ENCODE measurements around the gene STAT5B. TPM values are rescaled to one million over a fixed set of nuclear protein-coding genes. Genes with fewer than 3 reads are reported as not detected.

Gene STAT5B
- total and polyA plus RNA-seq, 2 of the 13 experiments (the other 11 are each of a cell fraction or from before 2014, with no cell fraction given): 21.0 to 42.8 TPM

DNA sequence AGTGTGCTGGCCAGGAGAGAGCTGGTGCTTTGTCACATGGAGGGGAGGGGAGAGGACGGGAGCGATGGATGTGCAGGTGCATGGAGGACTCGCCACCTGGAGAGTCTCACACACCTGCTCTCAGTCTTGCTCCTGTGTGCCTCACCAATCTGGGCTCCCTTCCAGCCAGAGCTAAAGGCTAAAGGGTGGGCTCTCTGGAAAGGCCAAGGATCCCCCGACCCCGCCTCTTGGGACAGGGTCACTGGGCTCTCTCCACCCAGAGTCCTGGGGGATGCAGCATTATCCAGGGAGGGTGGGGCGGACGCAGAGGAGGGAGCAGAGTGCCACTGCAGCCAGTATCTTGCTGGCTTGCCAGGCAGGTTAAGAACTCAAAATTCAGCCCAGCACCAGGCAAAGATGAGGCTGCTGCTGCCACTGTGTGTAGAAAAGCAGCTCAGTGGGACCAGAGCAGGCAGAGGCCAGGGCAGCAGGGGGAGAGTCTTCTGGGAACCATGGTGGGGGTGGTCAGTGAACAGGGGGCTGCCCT lies 5.4 kb upstream of the STAT5B start:
- Histone ChIP-seq H3K27ac (ENCODE audit: extremely low read length, insufficient read depth, low read length) (no peak overlapping the region), H2AFZ (ENCODE audit: low read length) (no peak overlapping the region), H3K79me2 (ENCODE audit: insufficient read depth, low read length) (no peaks in the 10 kb centered on the region), H3K4me3 (replicated peaks in 1 of 3; ENCODE audit: insufficient read depth in 1 of 3, low read depth in 2 of 3, low read length in 3 of 3) (no peak overlapping the region), H3K9ac (ENCODE audit: insufficient read depth, low read depth, low read length) (no peak overlapping the region), H3K27me3 (ENCODE audit: control insufficient read depth in 1 of 2, insufficient read depth in 2 of 2, low read length in 2 of 2) (peaks cover 0 to 23% of the 10 kb centered on the region in 2 experiments; a peak in 3 of 5 replicates), H3K4me1 (ENCODE audit: insufficient read depth, low read length) (peaks cover 55% of the 10 kb centered on the region), H3K4me2 (ENCODE audit: low read depth, low read length) (no peak overlapping the region), H3K9me3 (ENCODE audit: low read length) (no peaks in the 10 kb centered on the region), H3K36me3 (replicated peaks in 1 of 2; ENCODE audit: control insufficient read depth in 1 of 2, insufficient read depth in 2 of 2, low read length in 2 of 2) (no peaks in the 10 kb centered on the region), H4K20me1 (ENCODE audit: insufficient read depth, low read length) (no peaks in the 10 kb centered on the region)
- FAIRE-seq (no peak), ATAC-seq (no peak), DNase-seq (ENCODE audit: low spot score) (no peak)
- BruUV-seq (replicated peaks): no TSS peak
- CTCF ChIA-PET (ENCODE audit: low intra/inter-chr PET ratio, low total read pairs): no interaction called here
- TF ChIP-seq ZBTB42 (CRISPR knock-in tag; IDR thresholded peaks at IDR 0.05) (no peak), ZFP37 (CRISPR knock-in tag; IDR thresholded peaks at IDR 0.05; ENCODE audit: borderline replicate concordance) (no peak), ATAD3A (CRISPR knock-in tag; IDR thresholded peaks at IDR 0.05) (no peak), ELF4 (CRISPR knock-in tag; IDR thresholded peaks at IDR 0.05; ENCODE audit: borderline replicate concordance) (no peak), KDM4B (CRISPR knock-in tag; IDR thresholded peaks at IDR 0.05) (no peak), ZFP90 (CRISPR knock-in tag; IDR thresholded peaks at IDR 0.05; ENCODE audit: borderline replicate concordance) (no peak), FOXO1 (CRISPR knock-in tag; IDR thresholded peaks at IDR 0.05) (no peak)
- TF ChIP-seq, protein P1, sequence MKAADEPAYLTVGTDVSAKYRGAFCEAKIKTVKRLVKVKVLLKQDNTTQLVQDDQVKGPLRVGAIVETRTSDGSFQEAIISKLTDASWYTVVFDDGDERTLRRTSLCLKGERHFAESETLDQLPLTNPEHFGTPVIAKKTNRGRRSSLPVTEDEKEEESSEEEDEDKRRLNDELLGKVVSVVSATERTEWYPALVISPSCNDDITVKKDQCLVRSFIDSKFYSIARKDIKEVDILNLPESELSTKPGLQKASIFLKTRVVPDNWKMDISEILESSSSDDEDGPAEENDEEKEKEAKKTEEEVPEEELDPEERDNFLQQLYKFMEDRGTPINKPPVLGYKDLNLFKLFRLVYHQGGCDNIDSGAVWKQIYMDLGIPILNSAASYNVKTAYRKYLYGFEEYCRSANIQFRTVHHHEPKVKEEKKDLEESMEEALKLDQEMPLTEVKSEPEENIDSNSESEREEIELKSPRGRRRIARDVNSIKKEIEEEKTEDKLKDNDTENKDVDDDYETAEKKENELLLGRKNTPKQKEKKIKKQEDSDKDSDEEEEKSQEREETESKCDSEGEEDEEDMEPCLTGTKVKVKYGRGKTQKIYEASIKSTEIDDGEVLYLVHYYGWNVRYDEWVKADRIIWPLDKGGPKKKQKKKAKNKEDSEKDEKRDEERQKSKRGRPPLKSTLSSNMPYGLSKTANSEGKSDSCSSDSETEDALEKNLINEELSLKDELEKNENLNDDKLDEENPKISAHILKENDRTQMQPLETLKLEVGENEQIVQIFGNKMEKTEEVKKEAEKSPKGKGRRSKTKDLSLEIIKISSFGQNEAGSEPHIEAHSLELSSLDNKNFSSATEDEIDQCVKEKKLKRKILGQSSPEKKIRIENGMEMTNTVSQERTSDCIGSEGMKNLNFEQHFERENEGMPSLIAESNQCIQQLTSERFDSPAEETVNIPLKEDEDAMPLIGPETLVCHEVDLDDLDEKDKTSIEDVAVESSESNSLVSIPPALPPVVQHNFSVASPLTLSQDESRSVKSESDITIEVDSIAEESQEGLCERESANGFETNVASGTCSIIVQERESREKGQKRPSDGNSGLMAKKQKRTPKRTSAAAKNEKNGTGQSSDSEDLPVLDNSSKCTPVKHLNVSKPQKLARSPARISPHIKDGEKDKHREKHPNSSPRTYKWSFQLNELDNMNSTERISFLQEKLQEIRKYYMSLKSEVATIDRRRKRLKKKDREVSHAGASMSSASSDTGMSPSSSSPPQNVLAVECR (CRISPR knock-in tag; IDR thresholded peaks at IDR 0.05; ENCODE audit: borderline replicate concordance): no peak
- TF ChIP-seq, protein P2, sequence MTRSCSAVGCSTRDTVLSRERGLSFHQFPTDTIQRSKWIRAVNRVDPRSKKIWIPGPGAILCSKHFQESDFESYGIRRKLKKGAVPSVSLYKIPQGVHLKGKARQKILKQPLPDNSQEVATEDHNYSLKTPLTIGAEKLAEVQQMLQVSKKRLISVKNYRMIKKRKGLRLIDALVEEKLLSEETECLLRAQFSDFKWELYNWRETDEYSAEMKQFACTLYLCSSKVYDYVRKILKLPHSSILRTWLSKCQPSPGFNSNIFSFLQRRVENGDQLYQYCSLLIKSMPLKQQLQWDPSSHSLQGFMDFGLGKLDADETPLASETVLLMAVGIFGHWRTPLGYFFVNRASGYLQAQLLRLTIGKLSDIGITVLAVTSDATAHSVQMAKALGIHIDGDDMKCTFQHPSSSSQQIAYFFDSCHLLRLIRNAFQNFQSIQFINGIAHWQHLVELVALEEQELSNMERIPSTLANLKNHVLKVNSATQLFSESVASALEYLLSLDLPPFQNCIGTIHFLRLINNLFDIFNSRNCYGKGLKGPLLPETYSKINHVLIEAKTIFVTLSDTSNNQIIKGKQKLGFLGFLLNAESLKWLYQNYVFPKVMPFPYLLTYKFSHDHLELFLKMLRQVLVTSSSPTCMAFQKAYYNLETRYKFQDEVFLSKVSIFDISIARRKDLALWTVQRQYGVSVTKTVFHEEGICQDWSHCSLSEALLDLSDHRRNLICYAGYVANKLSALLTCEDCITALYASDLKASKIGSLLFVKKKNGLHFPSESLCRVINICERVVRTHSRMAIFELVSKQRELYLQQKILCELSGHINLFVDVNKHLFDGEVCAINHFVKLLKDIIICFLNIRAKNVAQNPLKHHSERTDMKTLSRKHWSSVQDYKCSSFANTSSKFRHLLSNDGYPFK (CRISPR knock-in tag; IDR thresholded peaks at IDR 0.05; ENCODE audit: borderline replicate concordance): no peak
- TF ChIP-seq, protein P3, sequence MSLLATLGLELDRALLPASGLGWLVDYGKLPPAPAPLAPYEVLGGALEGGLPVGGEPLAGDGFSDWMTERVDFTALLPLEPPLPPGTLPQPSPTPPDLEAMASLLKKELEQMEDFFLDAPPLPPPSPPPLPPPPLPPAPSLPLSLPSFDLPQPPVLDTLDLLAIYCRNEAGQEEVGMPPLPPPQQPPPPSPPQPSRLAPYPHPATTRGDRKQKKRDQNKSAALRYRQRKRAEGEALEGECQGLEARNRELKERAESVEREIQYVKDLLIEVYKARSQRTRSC (CRISPR knock-in tag; IDR thresholded peaks at IDR 0.05; ENCODE audit: low read depth): no peak
- in situ Hi-C loops (cut with HindIII; ENCODE audit: extremely low pct_ligation_motif_present, low pct_unique_long_range_greater_than_20kb) (no loop called here), intact Hi-C loops (cut with micrococcal nuclease; ENCODE audit: unreplicated experiment) (loop anchor here (5.0 to 10.0 kb wide), 2 partner anchors 34 to 57 kb away; no protein-coding TSS in a partner anchor)
- 33% methylated on average over 3 of the region's 7 CpGs for WGBS (ENCODE audit: low lambda C conversion rate)
- POLR2A ChIA-PET: no interaction called here
